Ishikawa (cell line): Measurements from ENCODE around the gene SNX17.

Experiments used
- CEBPB ChIP-seq: IDR thresholded peaks from 2 replicates; pipeline ENCODE4 v1.6.1; 2012
- EP300 ChIP-seq: IDR thresholded peaks from 2 replicates; pipeline ENCODE4 v1.6.1; 2012; ENCODE audit warnings: borderline replicate concordance
- FOXM1 ChIP-seq: IDR thresholded peaks from 2 replicates; pipeline ENCODE4 v1.6.1; 2012; ENCODE audit warnings: low read depth, borderline replicate concordance
- TAF1 ChIP-seq: IDR thresholded peaks from 2 replicates; pipeline ENCODE4 v1.6.1; 2012; ENCODE audit warnings: low read depth, mild to moderate bottlenecking
- TF ChIP-seq, protein P1 (sequence below): IDR thresholded peaks from 2 replicates; pipeline ENCODE4 v1.6.1; 2012
- TF ChIP-seq, protein P2 (sequence below): IDR thresholded peaks from 2 replicates; pipeline ENCODE4 v1.6.1; 2012
- TF ChIP-seq, protein P3 (sequence below): IDR thresholded peaks from 2 replicates; pipeline ENCODE4 v1.6.1; 2012; ENCODE audit warnings: low read depth, mild to moderate bottlenecking

DNA sequence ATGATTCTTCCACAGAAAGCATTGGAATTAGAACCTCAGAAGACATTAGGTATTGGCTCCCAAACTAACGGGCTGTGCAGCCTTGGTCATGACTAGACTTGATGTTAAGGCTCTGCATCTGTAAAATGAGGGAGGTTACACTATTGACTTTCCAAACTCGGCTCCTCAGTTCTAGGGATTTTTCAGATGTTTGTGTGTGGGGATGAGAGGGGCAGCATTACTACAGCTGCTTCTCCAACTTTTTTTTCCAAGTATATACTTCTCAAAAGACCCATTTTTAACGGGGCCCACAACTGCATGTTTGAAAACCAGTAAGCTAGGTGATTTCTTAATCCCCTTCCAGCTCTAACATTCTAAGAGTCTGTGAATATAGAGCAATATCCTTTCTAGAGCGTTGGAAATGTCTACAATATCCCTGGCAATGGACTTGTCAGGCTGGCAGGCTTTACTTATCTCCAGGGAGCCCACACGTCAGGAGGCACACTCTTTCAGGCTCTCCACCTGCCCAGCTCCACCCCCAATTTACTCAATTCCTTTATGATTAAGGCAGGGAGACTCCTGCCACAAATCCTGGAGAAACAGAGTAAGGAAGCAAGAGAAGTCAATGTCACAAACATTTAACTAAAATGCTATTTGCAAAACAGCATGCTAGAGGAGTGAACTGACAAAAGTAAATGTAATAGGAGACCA lies 46.7 kb upstream of the SNX17 start:
- TF ChIP-seq EP300 = no peak
- TF ChIP-seq, protein P1, sequence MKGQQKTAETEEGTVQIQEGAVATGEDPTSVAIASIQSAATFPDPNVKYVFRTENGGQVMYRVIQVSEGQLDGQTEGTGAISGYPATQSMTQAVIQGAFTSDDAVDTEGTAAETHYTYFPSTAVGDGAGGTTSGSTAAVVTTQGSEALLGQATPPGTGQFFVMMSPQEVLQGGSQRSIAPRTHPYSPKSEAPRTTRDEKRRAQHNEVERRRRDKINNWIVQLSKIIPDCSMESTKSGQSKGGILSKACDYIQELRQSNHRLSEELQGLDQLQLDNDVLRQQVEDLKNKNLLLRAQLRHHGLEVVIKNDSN = no peak
- no peak for TF ChIP-seq TAF1
- TF ChIP-seq CEBPB = no peak
- TF ChIP-seq FOXM1 = no peak
- TF ChIP-seq, protein P2, sequence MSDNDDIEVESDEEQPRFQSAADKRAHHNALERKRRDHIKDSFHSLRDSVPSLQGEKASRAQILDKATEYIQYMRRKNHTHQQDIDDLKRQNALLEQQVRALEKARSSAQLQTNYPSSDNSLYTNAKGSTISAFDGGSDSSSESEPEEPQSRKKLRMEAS = no peak
- TF ChIP-seq, protein P3, sequence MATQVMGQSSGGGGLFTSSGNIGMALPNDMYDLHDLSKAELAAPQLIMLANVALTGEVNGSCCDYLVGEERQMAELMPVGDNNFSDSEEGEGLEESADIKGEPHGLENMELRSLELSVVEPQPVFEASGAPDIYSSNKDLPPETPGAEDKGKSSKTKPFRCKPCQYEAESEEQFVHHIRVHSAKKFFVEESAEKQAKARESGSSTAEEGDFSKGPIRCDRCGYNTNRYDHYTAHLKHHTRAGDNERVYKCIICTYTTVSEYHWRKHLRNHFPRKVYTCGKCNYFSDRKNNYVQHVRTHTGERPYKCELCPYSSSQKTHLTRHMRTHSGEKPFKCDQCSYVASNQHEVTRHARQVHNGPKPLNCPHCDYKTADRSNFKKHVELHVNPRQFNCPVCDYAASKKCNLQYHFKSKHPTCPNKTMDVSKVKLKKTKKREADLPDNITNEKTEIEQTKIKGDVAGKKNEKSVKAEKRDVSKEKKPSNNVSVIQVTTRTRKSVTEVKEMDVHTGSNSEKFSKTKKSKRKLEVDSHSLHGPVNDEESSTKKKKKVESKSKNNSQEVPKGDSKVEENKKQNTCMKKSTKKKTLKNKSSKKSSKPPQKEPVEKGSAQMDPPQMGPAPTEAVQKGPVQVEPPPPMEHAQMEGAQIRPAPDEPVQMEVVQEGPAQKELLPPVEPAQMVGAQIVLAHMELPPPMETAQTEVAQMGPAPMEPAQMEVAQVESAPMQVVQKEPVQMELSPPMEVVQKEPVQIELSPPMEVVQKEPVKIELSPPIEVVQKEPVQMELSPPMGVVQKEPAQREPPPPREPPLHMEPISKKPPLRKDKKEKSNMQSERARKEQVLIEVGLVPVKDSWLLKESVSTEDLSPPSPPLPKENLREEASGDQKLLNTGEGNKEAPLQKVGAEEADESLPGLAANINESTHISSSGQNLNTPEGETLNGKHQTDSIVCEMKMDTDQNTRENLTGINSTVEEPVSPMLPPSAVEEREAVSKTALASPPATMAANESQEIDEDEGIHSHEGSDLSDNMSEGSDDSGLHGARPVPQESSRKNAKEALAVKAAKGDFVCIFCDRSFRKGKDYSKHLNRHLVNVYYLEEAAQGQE = no peak
